HG03575 (cell line): Measurements from ENCODE around the gene FAM107A.

Experiments used
- ATAC-seq: cut with Tn5 transposase; IDR thresholded peaks from one replicate; pipeline ENCODE4 v1.9.1; 2021; ENCODE audit not compliant: unreplicated experiment, insufficient number of reproducible peaks, low FRiP score; ENCODE audit errors: extremely low read depth

Gene FAM107A

GRCh38 chr3:58572013-58572633, 5.1 kb downstream of the FAM107A start:
- no peak for ATAC-seq

GRCh38 chr3:58570851-58571250, 6.3 kb downstream of the FAM107A start:
- ATAC-seq: no peak

GRCh38 chr3:58569287-58570001, 7.7 kb downstream of the FAM107A start:
- no peak for ATAC-seq

- no peak for ATAC-seq
Measured at GRCh38 chr3:58568572-58569286, 8.5 kb downstream of the FAM107A start.

- no peak for ATAC-seq
Measured at GRCh38 chr3:58567251-58567515, 10.0 kb downstream of the FAM107A start.

GRCh38 chr3:58566398-58567250, 10.6 kb downstream of the FAM107A start:
- no peak for ATAC-seq

GRCh38 chr3:58565621-58566397, 11.4 kb downstream of the FAM107A start:
- no peak for ATAC-seq

GRCh38 chr3:58564456-58565160, 12.6 kb downstream of the FAM107A start:
- no peak for ATAC-seq

- no peak for ATAC-seq
Measured at GRCh38 chr3:58564054-58564453, 13.1 kb downstream of the FAM107A start.

- ATAC-seq: no peak
Measured at GRCh38 chr3:58563386-58564035, 13.7 kb downstream of the FAM107A start.

GRCh38 chr3:58562498-58562897, 14.7 kb downstream of the FAM107A start:
- ATAC-seq: no peak

- ATAC-seq: no peak
Measured at GRCh38 chr3:58560771-58561311, 16.4 kb downstream of the FAM107A start.

GRCh38 chr3:58559586-58559985, 17.6 kb downstream of the FAM107A start:
- no peak for ATAC-seq

GRCh38 chr3:58557491-58557890, 19.7 kb downstream of the FAM107A start:
- ATAC-seq: no peak

GRCh38 chr3:58556761-58557221, 20.4 kb downstream of the FAM107A start:
- no peak for ATAC-seq

GRCh38 chr3:58556001-58556400, 21.2 kb downstream of the FAM107A start:
- no peak for ATAC-seq

- no peak for ATAC-seq
Measured at GRCh38 chr3:58555203-58555602, 22.0 kb downstream of the FAM107A start.
